GM18873 (cell line): ENCODE results near the gene PPP1R1A.

Source experiments
- ATAC-seq: cut with Tn5 transposase; IDR thresholded peaks from one replicate; pipeline ENCODE4 v1.9.1; 2021; ENCODE audit warnings: mild to moderate bottlenecking, moderate library complexity, moderate number of reproducible peaks; ENCODE audit not compliant: unreplicated experiment, low FRiP score

PPP1R1A gene

DNA sequence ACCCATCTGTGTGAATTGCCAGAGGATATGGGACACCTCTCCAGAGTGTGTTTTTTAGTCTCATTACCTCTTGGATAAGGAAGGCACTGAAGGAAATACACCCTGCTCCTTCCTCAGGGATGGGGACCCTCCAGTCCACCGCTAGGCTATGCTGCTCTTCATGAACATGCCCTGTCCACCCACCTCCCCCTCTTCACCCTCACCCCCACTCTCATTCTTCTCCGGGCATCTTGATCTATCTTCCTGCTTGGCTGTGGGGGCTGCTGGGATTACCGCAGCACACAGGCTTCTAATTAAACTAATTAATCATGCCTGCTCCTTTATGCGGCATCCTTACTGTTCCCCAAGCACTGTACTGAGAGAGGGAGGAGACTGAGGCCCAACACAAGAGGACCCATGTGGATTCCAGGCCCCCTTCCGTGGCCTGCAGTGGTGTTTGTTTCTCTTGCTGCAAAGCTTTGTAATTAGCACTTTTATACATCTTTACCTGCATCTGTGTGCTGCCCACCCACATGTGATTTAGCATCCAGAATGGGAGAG lies 46.6 kb downstream of the PPP1R1A start:
- no peak for ATAC-seq

DNA sequence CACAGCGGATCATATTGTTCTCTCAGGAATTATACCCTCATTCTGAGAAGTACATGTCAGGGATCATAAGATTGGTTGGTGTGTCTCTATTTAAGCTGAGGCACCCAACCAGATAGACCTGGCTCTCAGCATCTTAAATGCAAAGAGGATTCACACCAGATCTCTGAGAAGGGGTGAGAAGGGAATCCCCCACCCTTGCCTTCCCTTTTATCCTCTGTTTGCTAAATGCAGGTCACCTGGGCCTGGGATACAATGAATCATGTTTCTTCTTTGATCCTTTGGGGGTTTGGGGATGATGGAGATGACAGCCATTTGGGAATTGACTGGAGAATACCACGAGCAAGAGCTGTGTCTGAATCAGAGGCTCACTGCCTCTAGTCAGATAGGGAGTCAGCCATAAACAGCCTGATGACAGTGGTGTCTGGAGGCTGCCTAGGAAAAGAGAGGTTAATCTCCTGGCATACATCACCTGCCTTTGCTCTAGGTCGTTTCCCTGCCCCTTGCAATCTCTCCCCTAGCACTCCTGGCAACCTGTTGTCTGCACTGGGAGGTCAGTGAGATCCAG lies 50.2 kb downstream of the PPP1R1A start:
- no peak for ATAC-seq

DNA sequence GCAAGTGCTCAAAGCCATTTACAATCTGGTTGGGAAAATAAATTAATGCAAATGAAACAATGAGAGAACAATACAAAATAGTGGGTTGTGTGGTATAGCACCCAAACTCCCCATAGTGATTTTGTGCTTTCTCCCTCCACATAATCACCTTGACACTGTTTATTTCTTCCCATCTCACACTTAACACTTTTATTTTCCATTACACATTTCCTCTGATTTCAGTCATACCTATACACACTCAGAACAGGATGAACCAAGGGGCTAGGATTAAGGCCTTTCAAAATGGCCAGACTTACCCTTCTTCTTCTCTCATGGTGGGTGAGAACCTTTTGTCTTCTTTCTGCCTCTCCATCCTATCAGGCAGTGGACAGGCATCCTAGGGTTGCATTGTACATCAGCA lies 53.0 kb downstream of the PPP1R1A start:
- no peak for ATAC-seq

DNA sequence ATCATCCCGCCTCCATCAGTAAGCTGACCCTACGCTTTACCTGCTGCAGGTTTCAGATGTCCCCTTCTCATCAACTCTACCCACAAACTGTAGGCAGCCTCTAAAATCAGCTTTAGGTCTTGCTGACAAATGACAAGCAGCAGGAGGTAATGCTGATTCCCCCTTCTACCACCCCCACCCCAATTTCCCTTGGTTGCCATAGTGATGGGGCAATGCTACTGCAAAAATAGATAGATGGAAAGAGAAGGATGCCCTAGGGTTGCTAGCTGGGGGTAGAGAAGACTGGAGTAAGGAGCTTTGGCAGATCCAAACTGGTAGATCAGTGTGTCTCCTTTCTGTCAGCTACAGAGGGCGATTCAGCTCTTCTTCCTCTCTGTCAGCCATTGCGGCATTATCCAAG lies 58.9 kb downstream of the PPP1R1A start:
- no peak for ATAC-seq
